NCI-H2196 treated with DMSO at 0.1 percent for 48 hours (cell line): Measurements from ENCODE around the gene PRDM15.

Experiments used
- DNase-seq: peaks from one replicate; lab custom pipeline; 2025; ENCODE audit not compliant: unreplicated experiment; lab: John Stamatoyannopoulos, UW

The PRDM15 gene

DNA sequence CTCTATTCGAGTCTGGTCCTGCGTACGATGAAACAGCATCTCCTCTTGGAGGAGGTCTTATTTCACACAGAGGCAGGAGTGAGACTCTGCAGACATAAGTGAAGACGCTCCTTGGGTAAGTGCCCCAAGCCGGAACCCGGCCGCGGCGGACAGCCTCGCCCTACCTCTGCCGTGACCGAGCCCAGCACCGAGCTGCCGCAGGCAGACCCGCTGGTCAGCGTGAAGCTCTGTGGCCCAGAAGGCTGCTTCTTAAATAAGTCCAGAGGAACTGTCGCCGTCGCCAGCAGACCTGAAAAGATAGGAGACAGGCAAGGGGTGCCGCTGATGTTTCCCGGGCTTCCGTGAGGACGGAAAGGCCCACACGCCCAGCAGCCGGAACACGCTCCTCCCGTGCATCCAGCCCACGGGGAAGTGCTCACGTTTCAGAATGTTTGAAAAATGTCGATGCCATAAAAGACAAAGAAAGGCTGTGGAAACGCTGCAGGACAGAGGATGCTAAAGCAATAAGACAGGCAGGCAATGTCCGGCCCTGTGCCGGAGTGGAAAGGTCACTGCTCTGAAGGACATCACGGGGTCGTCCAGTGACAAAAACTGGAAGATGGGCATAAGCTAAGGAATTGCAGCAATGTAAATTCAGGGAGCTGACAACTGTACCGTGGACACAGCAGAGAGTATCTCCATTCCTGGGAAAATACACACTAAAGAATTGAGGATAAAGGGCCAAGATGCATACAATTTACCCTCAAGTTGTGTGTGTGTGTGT is 28.5 kb upstream of the PRDM15 start:
- DNase-seq, result no peak

DNA sequence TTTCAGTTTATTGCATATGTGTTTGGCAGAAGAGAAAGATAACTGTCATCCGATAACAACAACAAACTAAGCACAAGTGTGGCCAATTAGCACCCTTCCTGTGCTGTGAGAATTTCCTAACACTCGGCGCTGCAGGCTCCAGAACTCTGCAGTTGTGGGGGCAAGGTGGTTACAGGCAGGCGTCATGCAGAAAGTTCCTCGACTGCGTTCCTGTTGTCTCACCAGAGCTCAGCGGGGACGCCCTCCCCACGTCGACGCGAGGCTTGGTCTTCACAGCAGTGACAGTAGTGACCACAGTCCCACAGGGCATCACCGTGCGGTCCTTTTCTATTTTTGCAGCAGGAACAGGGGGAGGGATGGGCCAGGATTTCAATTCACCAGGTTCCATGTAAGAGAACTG is 27.6 kb upstream of the PRDM15 start:
- no peak for DNase-seq

GRCh38 chr21:41903559-41904351 is 24.6 kb upstream of the PRDM15 start:
- DNase-seq, result no peak

GRCh38 chr21:41902946-41903345 is 23.8 kb upstream of the PRDM15 start:
- DNase-seq, result no peak

- no peak for DNase-seq
These were observed 22.6 kb upstream of the PRDM15 start for GRCh38 chr21:41901782-41902181.

DNA sequence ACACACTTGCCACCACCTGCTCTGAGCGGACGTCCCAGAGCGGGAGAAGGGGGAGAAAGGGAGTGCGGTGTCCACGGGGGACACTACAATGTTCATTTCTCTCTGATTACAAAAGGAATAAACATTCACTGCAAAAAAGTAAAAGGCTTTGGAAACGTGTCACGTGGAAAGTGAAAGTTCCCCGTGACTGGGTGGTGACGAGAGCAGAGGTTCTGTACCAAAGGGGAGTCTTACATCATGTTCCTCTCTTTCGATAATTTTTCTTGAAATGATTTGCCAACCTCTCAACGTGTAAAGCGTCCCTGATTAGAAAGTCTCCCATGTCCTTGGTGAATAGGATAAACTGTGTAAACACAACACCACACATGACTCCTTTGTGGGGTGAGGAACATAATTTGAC is 22.0 kb upstream of the PRDM15 start:
- no peak for DNase-seq

GRCh38 chr21:41900401-41900800 is 21.3 kb upstream of the PRDM15 start:
- no peak for DNase-seq

DNA sequence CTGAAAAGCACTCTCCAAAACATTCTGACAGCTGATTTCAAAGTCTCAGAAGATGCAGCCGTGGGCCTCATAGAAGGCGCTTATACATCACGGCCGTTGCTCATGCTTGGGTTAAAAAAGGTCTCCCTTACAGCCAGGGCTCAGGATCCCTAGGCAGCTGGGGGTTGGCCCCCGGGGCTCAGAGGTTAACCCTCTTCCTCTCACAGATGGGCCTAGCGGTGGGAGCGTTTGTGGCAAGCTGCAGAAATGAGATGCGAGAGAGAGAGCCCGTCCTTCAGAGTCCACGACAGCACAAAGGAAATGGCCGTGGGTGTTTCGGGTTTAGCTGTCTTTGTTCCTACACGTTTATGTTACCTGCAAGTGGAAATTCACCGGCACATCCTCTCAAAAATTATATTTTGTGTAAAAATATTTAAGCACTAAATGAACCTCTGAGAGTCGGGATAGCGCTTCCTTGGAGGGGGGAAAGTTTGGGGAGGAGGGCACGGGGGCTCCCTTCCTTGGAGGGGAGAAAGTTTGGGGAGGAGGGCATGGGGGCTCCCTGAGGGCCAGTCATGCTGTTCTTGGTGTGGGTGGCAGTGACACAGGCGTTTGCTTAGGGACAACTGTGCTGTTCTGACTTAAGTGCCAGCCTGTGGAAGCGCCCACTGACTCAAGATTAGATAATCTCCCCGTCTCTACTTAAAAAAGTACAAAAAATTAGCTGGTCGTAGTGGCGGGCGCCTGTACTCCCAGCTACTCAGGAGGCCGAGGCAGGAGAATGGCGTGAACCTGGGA is 20.5 kb upstream of the PRDM15 start:
- DNase-seq, result no peak

- DNase-seq, result no peak
These were observed 19.9 kb upstream of the PRDM15 start for GRCh38 chr21:41898998-41899397.

DNA sequence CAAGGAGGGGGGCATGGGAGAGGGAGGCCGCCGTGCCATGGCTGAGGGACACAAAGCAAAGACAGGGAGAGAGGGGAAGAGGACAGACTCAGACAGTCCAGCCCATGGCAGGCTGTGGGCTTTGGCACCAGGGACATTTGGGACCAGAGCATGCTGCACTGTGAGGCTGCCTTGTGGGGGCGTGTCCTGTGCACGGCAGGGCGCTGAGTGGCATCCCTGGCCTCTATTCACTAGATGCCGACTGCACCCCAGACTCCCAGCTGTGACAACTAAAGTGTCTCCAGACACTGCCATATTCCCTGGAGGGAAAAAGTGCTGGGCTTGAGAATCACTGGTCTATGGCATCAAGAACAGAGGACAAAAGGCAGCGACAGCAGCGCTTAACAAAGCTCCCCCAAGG is 18.6 kb upstream of the PRDM15 start:
- DNase-seq, result no peak

GRCh38 chr21:41897047-41897669 is 18.0 kb upstream of the PRDM15 start:
- no peak for DNase-seq

- DNase-seq, result no peak
These were observed 16.7 kb upstream of the PRDM15 start for GRCh38 chr21:41895643-41896493.

DNA sequence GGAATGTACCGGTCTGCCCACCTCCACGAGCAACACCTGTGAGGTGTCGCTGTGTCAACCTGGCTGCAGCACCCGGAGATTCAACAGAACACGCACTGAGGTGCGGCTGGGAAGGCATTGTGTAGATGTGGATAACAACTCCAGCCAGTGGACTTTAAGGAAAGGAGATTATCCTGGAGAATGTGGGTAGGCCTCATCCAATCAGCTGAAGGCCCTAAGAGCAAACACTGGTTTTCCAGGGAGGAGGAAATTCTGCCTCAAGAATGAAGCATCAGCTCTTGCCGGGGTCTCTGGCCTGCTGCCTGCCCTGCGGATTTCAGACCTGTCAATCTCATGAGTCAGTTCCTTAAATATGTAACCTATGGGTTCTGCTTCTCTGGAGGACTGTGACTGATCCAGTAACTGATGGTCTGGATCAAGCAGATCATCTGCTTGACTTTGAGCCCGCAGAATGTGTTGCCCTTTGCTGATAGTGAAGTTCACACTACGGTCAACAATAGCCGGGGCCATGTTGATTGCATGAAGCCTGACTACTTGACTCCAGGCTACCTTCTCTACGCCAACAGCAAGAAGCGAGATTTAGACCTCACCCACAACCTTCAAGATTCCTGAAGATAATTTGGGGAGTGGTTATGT is 15.9 kb upstream of the PRDM15 start:
- no peak for DNase-seq

DNA sequence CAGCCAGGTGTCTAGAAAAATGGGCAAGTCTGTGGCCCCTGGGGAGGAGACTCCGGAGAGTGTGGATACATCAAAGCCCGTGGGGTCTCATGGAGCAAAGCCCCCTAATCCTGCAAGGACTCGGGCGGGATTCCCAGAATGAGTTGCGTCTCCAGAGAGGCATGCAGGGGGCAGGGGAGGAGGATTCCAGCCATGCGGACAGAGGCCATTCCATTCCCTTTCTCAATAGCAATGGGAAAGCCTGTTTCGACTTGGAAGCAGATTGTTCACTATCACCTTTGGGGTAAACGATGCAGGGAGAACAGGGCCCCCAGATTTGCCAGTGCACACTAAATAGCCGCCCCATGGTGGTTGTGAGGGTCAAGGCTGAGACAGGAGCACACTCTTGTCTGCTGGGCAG is 15.4 kb upstream of the PRDM15 start:
- DNase-seq, result no peak

- DNase-seq, result no peak
These were observed 13.6 kb upstream of the PRDM15 start for GRCh38 chr21:41892726-41893125.

DNA sequence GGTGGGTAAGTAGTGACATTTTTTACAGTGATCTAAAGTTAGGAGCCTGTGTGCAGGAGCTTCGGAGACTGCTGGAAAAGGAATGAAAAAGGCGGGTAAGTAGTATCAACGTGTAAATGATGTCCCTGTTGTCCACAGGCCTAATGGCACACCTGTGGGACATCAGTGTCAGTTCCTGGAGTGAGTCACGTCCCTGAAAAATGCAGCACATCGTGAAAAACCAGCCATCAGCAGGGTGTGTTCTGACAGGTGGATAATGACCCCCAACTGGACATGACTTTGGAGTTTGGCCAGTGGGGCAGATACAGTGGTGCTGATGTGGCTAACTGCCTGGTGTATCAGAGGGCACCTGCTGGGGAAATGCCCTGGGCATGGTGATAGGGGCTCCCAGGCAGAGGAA is 12.0 kb upstream of the PRDM15 start:
- DNase-seq, result no peak

DNA sequence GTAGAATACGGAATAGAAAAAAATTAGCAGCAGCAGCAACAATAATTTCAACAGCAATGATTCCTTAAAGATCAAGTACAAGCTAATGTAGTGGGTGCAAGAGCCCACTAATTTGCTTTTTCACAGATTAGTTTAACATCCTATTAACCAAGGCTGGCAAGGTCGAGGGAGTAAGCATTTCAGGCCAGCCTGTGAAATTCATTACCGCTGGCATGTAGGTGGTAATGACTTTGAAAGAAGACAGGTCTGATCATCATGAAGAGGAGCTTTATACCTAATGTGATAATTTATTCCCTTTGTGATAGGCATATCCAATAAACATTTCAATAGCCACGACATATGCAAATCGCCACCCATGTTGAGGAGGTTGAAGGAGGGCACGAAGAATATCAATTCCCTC is 11.2 kb upstream of the PRDM15 start:
- DNase-seq, result no peak

- DNase-seq, result no peak
These were observed 9.7 kb upstream of the PRDM15 start for GRCh38 chr21:41888749-41889376.

DNA sequence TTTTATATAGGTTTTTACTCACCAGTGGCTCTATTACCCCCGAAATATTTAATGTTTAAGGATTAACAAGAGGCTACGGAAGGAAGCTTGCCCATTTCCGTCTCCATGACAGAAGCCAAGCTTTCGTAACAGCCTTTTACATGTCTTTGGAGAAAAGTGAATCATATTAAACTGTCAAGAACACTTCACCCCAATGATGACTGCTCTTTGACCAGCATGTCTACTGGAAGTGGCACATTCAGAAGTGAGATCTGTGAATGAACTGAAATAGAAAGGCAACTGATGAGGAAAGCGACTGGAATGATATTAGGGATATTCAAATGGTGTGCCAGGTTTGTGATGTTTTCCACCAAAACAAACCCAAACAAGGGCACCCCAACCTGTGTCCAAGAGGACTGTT is 8.5 kb upstream of the PRDM15 start:
- DNase-seq, result no peak
